ENCODE data around the gene PTPRCAP. TPM values are rescaled to one million over a fixed set of nuclear protein-coding genes. Genes with fewer than 3 reads are reported as not detected.

Gene PTPRCAP
- polyA plus RNA-seq, 1 donor from 2014 or later = 3.4 TPM

GRCh38 chr11:67483831-67484665, 46.6 kb upstream of the PTPRCAP start:
- H3K36me3 ChIP-seq (ENCODE audit: insufficient read depth, low read length) = no peaks in the 10 kb centered on the region
- H2AFZ ChIP-seq (ENCODE audit: low read depth, low read length) = no peak overlapping the region
- no peak overlapping the region for H3K4me2 ChIP-seq (ENCODE audit: low read length)
- TF ChIP-seq EP300 (conservative IDR thresholded peaks at IDR 0.05; ENCODE audit: poor library complexity, severe bottlenecking) = no peak
- peak overlapping the region; percentile 90 for H3K27ac ChIP-seq (ENCODE audit: low read length)
- H3F3A ChIP-seq (ENCODE audit: insufficient read depth, low read length, poor library complexity, severe bottlenecking) = no peaks in the 10 kb centered on the region
- peaks cover 4% of the 10 kb centered on the region for H3K79me2 ChIP-seq (replicated peaks; ENCODE audit: insufficient read depth, low read length)
- no peaks in the 10 kb centered on the region for H4K20me1 ChIP-seq (ENCODE audit: insufficient read depth)
- no peaks in the 10 kb centered on the region for H3K27me3 ChIP-seq (ENCODE audit: insufficient read depth, low read depth, low read length)
- H3K9me2 ChIP-seq (ENCODE audit: insufficient read depth, low read length) = no peaks in the 10 kb centered on the region
- H3K9me3 ChIP-seq (ENCODE audit: low read length) = no peaks in the 10 kb centered on the region
- H3K4me3 ChIP-seq (ENCODE audit: low read length) = peak overlapping the region; percentile 73
- H3K9ac ChIP-seq (ENCODE audit: low read length) = peak overlapping the region; percentile 80

GRCh38 chr11:67482827-67483798, 45.6 kb upstream of the PTPRCAP start, which contains the start of gene AIP:
TSS of gene AIP (plus strand) at chr11:67483026. CDS start at chr11:67483159, 133 bp downstream.
- Histone ChIP-seq H3K9me3 (ENCODE audit: low read length) (no peaks in the 10 kb centered on the region), H3K4me2 (ENCODE audit: low read length) (peak within 1 kb of the TSS; percentile 64), H3F3A (ENCODE audit: insufficient read depth, low read length, poor library complexity, severe bottlenecking) (no peaks in the 10 kb centered on the region), H3K4me3 (ENCODE audit: low read length) (peak within 1 kb of the TSS; percentile 73), H4K20me1 (ENCODE audit: insufficient read depth) (no peaks in the 10 kb centered on the region), H3K36me3 (ENCODE audit: insufficient read depth, low read length) (no peaks in the 10 kb centered on the region), H3K9ac (ENCODE audit: low read length) (peak within 1 kb of the TSS; percentile 80), H3K79me2 (replicated peaks; ENCODE audit: insufficient read depth, low read length) (peaks cover 4% of the 10 kb centered on the region), H3K9me2 (ENCODE audit: insufficient read depth, low read length) (no peaks in the 10 kb centered on the region), H2AFZ (ENCODE audit: low read depth, low read length) (peak within 1 kb of the TSS; percentile 71), H3K27ac (ENCODE audit: low read length) (peak within 1 kb of the TSS; percentile 90), H3K27me3 (ENCODE audit: insufficient read depth, low read depth, low read length) (no peaks in the 10 kb centered on the region)
- TF ChIP-seq EZH2 (IDR thresholded peaks at IDR 0.05; ENCODE audit: borderline replicate concordance, insufficient read depth, low read length, poor library complexity, severe bottlenecking) (no peak), MXI1 (conservative IDR thresholded peaks at IDR 0.05; ENCODE audit: poor library complexity, severe bottlenecking) (peak; percentile 70), CTCF (IDR thresholded peaks at IDR 0.05; ENCODE audit: poor library complexity, severe bottlenecking) (peak; percentile 66), RAD21 (conservative IDR thresholded peaks at IDR 0.05) (no peak), EP300 (conservative IDR thresholded peaks at IDR 0.05; ENCODE audit: poor library complexity, severe bottlenecking) (peak; percentile 48), TAF1 (IDR thresholded peaks at IDR 0.05; ENCODE audit: low read depth) (peak; percentile 82), POLR2AphosphoS5 (IDR thresholded peaks at IDR 0.05) (peak; percentile 80), REST (IDR thresholded peaks at IDR 0.05; ENCODE audit: borderline replicate concordance) (peak; percentile 90), SMC3 (conservative IDR thresholded peaks at IDR 0.05; ENCODE audit: poor library complexity) (peak; percentile 37)

Data from neural cell (in vitro differentiated cells).